ENCODE measurements around the gene ABCD1. TPM values are rescaled to one million over a fixed set of nuclear protein-coding genes. Genes with fewer than 3 reads are reported as not detected.

Gene ABCD1
- polyA plus RNA-seq, 1 donor = 13.5 TPM

- no peak for DNase-seq
These were observed 39.5 kb downstream of the ABCD1 start, which contains the start of gene PLXNB3 for GRCh38 chrX:153763989-153764755. Gene PLXNB3, plus strand, starts transcription at chrX:153764249. Its CDS starts 1,287 bp downstream, at chrX:153765536.

- DNase-seq = no peak
These were observed 40.1 kb downstream of the ABCD1 start for GRCh38 chrX:153764786-153765137.

- no peak for DNase-seq
These were observed 40.8 kb downstream of the ABCD1 start for GRCh38 chrX:153765138-153766079.

- no peak for DNase-seq
These were observed 41.6 kb downstream of the ABCD1 start for GRCh38 chrX:153766098-153766817.

GRCh38 chrX:153766871-153767673, 42.4 kb downstream of the ABCD1 start:
- no peak for DNase-seq

- no peak for DNase-seq
These were observed 43.0 kb downstream of the ABCD1 start for GRCh38 chrX:153767674-153768055.

GRCh38 chrX:153768311-153769157, 43.9 kb downstream of the ABCD1 start:
- no peak for DNase-seq

- no peak for DNase-seq
These were observed 44.7 kb downstream of the ABCD1 start for GRCh38 chrX:153769158-153769864.

- no peak for DNase-seq
These were observed 45.4 kb downstream of the ABCD1 start for GRCh38 chrX:153769865-153770600.

GRCh38 chrX:153770601-153771414, 46.2 kb downstream of the ABCD1 start:
- DNase-seq = no peak

- no peak for DNase-seq
These were observed 47.0 kb downstream of the ABCD1 start for GRCh38 chrX:153771415-153772315.

GRCh38 chrX:153772316-153773217, 47.9 kb downstream of the ABCD1 start:
- DNase-seq = no peak

GRCh38 chrX:153773218-153773611, 48.6 kb downstream of the ABCD1 start:
- no peak for DNase-seq

GRCh38 chrX:153773741-153774575, 49.3 kb downstream of the ABCD1 start:
- no peak for DNase-seq

GRCh38 chrX:153774576-153775292, 50.1 kb downstream of the ABCD1 start:
- DNase-seq = no peak

Measured in hindlimb muscle (tissue), 1 donor.